CD14-positive monocyte (primary cell): ENCODE results near the gene DUSP6. TPM values are rescaled to one million over a fixed set of nuclear protein-coding genes. Genes with fewer than 3 reads are reported as not detected.
A peak's percentile ranks its signal among the peaks of the same experiment; 100 is the strongest.

Experiments
- DNase-seq, 3 donors: peaks; one replicate each; pipeline ENCODE4 v3.0.0-alpha.2; 2011 to 2022
- H2AFZ ChIP-seq: 2 replicates; pipeline ENCODE4 v1.6.0; 2012; ENCODE audit warnings: mild to moderate bottlenecking, low read depth, low read length, inconsistent platforms; ENCODE audit not compliant: insufficient read depth, poor library complexity, severe bottlenecking
- H3K27ac ChIP-seq, 2 donors: 1 replicate in 1 of 2; 2 replicates in 1 of 2; pipeline ENCODE4 v1.5.1; 2012 to 2013; ENCODE audit warnings: low read length in 2 of 2, control low read depth in 1 of 2, inconsistent platforms in 1 of 2, low read depth in 1 of 2, mild to moderate bottlenecking in 1 of 2
- H3K27me3 ChIP-seq, 2 donors: one replicate each; pipeline versions ENCODE4 v1.6.0 to v1.6.1; 2011 to 2013; ENCODE audit warnings: low read length in 2 of 2; ENCODE audit not compliant: control insufficient read depth in 2 of 2, insufficient read depth in 2 of 2
- H3K36me3 ChIP-seq, 2 donors: replicated peaks in 1 of 2; 1 replicate in 1 of 2; 2 replicates in 1 of 2; pipeline versions ENCODE4 v1.5.1 to v1.6.1; 2012 to 2013; ENCODE audit warnings: low read length in 2 of 2, control low read depth in 1 of 2, inconsistent platforms in 1 of 2, mild to moderate bottlenecking in 1 of 2; ENCODE audit not compliant: insufficient read depth in 2 of 2, control insufficient read depth in 1 of 2
- H3K4me1 ChIP-seq, 2 donors: 1 replicate in 1 of 2; 2 replicates in 1 of 2; pipeline versions ENCODE4 v1.5.1 to v1.6.1; 2012 to 2013; ENCODE audit warnings: low read length in 2 of 2, control low read depth in 1 of 2, inconsistent platforms in 1 of 2, mild to moderate bottlenecking in 1 of 2, moderate library complexity in 1 of 2; ENCODE audit not compliant: insufficient read depth in 2 of 2, control insufficient read depth in 1 of 2
- H3K4me2 ChIP-seq: replicated peaks from 2 replicates; pipeline ENCODE3; 2012; ENCODE audit warnings: low read length, moderate library complexity, mild to moderate bottlenecking; ENCODE audit not compliant: poor library complexity, severe bottlenecking; ENCODE audit errors: extremely low read depth
- H3K4me3 ChIP-seq, 3 experiments: fragments of 200-600 bp in 1 of 3; sonication (generic) in 1 of 3; replicated peaks in 1 of 3; 1 replicate in 2 of 3; 2 replicates in 1 of 3; pipeline ENCODE4 v1.5.1; 2011 to 2013; ENCODE audit warnings: low read length in 3 of 3, mild to moderate bottlenecking in 3 of 3, control low read depth in 2 of 3, low read depth in 2 of 3, inconsistent platforms in 1 of 3, moderate library complexity in 1 of 3
- H3K79me2 ChIP-seq: 2 replicates; pipeline ENCODE4 v1.6.0; 2012; ENCODE audit warnings: mild to moderate bottlenecking, control low read depth, inconsistent platforms, low read length, moderate library complexity; ENCODE audit not compliant: insufficient read depth
- H3K9ac ChIP-seq: 2 replicates; pipeline ENCODE4 v1.6.0; 2017; ENCODE audit warnings: low read length, mild to moderate bottlenecking; ENCODE audit not compliant: insufficient read depth, poor library complexity, severe bottlenecking
- H3K9me3 ChIP-seq, 2 donors: replicated peaks in 1 of 2; 1 replicate in 1 of 2; 2 replicates in 1 of 2; pipeline versions ENCODE4 v1.5.1 to v1.6.1; 2012 to 2013; ENCODE audit warnings: low read length in 2 of 2, control low read depth in 1 of 2; ENCODE audit not compliant: control insufficient read depth in 1 of 2, insufficient read depth in 1 of 2
- H4K20me1 ChIP-seq: 2 replicates; pipeline ENCODE4 v1.6.0; 2012; ENCODE audit warnings: mild to moderate bottlenecking, low read length, control low read depth, moderate library complexity; ENCODE audit not compliant: insufficient read depth
- H3K27ac Mint-ChIP-seq, 7 donors: one replicate each; pipeline ENCODE4 v1.8.0; 2020; ENCODE audit warnings: mild to moderate bottlenecking in 7 of 7, mixed read lengths in 7 of 7, moderate library complexity in 6 of 7, inconsistent platforms in 2 of 7
- H3K27me3 Mint-ChIP-seq, 3 donors: one replicate each; pipeline ENCODE4 v1.8.0; 2021 to 2022; ENCODE audit warnings: low read depth in 3 of 3, mild to moderate bottlenecking in 3 of 3, mixed read lengths in 3 of 3, moderate library complexity in 3 of 3, inconsistent platforms in 1 of 3
- H3K36me3 Mint-ChIP-seq, 2 donors: one replicate each; pipeline ENCODE4 v1.8.0; 2020; ENCODE audit warnings: mixed read lengths in 2 of 2, inconsistent platforms in 1 of 2, mild to moderate bottlenecking in 1 of 2
- H3K4me1 Mint-ChIP-seq: one replicate; pipeline ENCODE4 v1.8.0; 2020; ENCODE audit warnings: mild to moderate bottlenecking, mixed read lengths
- H3K4me3 Mint-ChIP-seq, 2 donors: one replicate each; pipeline ENCODE4 v1.8.0; 2020; ENCODE audit warnings: mild to moderate bottlenecking in 2 of 2, mixed read lengths in 2 of 2, moderate library complexity in 1 of 2
- H3K9me3 Mint-ChIP-seq, 7 donors: one replicate each; pipeline ENCODE4 v1.8.0; 2020 to 2022; ENCODE audit warnings: mixed read lengths in 7 of 7, mild to moderate bottlenecking in 6 of 7, moderate library complexity in 6 of 7, inconsistent platforms in 2 of 7
- WGBS: methylation state at CpG from one replicate; pipeline ENCODE4 v1.1.5; 2013; ENCODE audit warnings: missing lambda C conversion rate; ENCODE audit not compliant: insufficient coverage; 5-methylcytosine and 5-hydroxymethylcytosine counted together
- intact Hi-C, 2 donors: fragments of 100-400 bp; cut with micrococcal nuclease; formaldehyde crosslinking; loops; one replicate each; pipeline versions ENCODE4 v1.15.0 to v1.15.1; 2023
- polyA plus RNA-seq, 3 donors: library from polyadenylated mRNA; depleted of rRNA in 1 of 3; unstranded in 2 of 3; stranded (reverse) in 1 of 3; fragments of 300-500 nt in 2 of 3; fragments of >200 nt in 1 of 3; fragmentation: Illumina TruSeq in 2 of 3; gene quantifications; 1 replicate in 2 of 3; 2 replicates in 1 of 3; pipeline ENCODE4 v1.2.3, GENCODE V29; 2012 to 2021
- TF ChIP-seq, protein P1 (sequence below): fragments of 200-600 bp; IDR thresholded peaks from one replicate; pipeline ENCODE4 v1.8.0; 2022; ENCODE audit warnings: antibody characterized with exemption, mild to moderate bottlenecking

The DUSP6 gene
- polyA plus RNA-seq, 3 donors: 195 to 880 (median 653) TPM

DNA sequence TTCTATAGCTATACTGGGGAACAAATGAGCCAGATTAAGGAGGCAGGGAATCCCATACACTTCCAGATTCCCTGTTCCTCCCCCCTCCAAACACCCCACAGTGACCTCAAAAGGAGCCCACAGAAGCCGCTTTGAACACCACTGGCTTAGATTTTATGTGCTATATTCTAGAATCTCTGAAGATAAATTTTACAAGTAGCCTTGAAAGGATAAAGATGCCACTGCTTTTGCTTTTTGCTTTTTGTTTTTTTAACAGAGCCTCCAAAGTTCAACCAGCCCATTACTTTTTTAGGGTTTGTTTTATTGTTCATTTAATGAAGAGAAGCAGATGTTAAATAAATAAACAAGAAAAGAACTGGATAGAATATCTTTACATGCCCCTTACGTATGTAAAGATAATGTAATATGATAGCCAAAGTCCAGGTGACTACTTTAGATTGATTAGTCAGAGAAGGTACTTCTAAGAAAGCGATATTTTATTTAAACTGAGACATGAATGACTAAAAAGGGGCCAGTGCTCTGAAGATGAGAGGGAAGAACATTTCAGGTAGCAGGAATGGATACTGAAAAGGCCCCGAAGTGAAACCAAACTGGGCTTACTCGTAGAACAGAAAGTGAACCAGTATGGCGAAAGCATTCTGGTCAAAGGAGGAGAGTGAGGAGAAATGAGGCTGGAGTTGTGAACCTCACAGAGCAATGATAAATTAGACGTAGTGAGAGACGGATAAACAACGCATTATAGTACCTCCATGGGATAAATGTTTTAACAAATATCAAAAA, 44.6 kb downstream of the DUSP6 start:
- Mint-ChIP-seq H3K36me3 (no peaks in the 10 kb centered on the region), H3K9me3 (peaks cover 0 to 7% (median 0%) of the 10 kb centered on the region in 7 donors), H3K4me1 (peaks cover 37% of the 10 kb centered on the region), H3K4me3 (peak overlapping the region in 1 of 2 donors; percentile 33), H3K27ac (peak overlapping the region; percentile 36 to 91 (median 82)), H3K27me3 (peaks cover 0 to 1% (median 0%) of the 10 kb centered on the region in 3 donors)
- H3K4me1 ChIP-seq: peaks cover 20 to 23% of the 10 kb centered on the region in 2 donors
- peak overlapping the region in 1 of 3 experiments; percentile 1 for H3K4me3 ChIP-seq
- no peaks in the 10 kb centered on the region for H3K79me2 ChIP-seq
- no peaks in the 10 kb centered on the region for H3K27me3 ChIP-seq
- 56% methylated on average over 3 of the region's 9 CpGs for WGBS
- intact Hi-C loops: no loop called here
- H4K20me1 ChIP-seq: no peaks in the 10 kb centered on the region
- peak overlapping the region; percentile 16 for H3K4me2 ChIP-seq
- no peak overlapping the region for H2AFZ ChIP-seq
- no peaks in the 10 kb centered on the region for H3K9me3 ChIP-seq
- peak overlapping the region in 1 of 2 donors; percentile 66 for H3K27ac ChIP-seq
- TF ChIP-seq, protein P1, sequence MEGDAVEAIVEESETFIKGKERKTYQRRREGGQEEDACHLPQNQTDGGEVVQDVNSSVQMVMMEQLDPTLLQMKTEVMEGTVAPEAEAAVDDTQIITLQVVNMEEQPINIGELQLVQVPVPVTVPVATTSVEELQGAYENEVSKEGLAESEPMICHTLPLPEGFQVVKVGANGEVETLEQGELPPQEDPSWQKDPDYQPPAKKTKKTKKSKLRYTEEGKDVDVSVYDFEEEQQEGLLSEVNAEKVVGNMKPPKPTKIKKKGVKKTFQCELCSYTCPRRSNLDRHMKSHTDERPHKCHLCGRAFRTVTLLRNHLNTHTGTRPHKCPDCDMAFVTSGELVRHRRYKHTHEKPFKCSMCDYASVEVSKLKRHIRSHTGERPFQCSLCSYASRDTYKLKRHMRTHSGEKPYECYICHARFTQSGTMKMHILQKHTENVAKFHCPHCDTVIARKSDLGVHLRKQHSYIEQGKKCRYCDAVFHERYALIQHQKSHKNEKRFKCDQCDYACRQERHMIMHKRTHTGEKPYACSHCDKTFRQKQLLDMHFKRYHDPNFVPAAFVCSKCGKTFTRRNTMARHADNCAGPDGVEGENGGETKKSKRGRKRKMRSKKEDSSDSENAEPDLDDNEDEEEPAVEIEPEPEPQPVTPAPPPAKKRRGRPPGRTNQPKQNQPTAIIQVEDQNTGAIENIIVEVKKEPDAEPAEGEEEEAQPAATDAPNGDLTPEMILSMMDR: no peak
- no peaks in the 10 kb centered on the region for H3K36me3 ChIP-seq
- DNase-seq: no peak
- H3K9ac ChIP-seq: no peak overlapping the region

DNA sequence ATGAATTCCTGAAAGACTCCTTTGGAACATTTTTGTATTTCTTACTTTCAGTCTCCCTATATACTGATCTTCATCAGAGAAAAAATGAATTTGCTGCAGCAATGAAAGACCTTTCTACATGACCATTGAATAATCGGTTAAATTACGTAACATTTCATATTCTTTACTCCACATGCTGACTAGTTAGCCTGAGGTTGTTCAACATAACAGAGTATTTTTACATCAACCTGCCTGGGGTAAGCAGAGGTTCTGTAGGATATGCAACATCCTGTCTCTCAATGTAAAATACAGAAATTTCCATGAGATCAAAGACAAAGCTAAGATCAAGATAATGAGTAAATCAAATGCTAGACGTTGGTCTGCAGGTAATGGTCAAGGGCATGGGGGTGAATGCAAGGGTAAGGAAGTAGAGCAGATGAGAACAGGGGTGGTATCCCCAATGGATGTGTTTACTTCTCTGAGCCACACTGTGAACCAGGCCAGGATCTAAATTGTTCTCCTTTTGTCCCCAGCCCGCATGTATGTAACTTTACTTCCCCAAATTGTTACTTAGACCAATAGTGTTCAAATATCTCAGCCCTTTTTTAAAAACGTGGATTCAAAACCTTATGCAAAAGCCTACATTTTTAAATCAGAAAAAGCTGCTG, 45.4 kb downstream of the DUSP6 start:
- Mint-ChIP-seq H3K4me3 (peak overlapping the region in 1 of 2 donors; percentile 33), H3K4me1 (peaks cover 37% of the 10 kb centered on the region), H3K27me3 (no peaks in the 10 kb centered on the region), H3K9me3 (peaks cover 0 to 7% (median 0%) of the 10 kb centered on the region in 7 donors), H3K36me3 (no peaks in the 10 kb centered on the region), H3K27ac (peak overlapping the region; percentile 36 to 92 (median 84))
- peak overlapping the region in 1 of 3 experiments; percentile 1 for H3K4me3 ChIP-seq
- no peaks in the 10 kb centered on the region for H3K9me3 ChIP-seq
- no peaks in the 10 kb centered on the region for H3K27me3 ChIP-seq
- H3K36me3 ChIP-seq: no peaks in the 10 kb centered on the region
- peaks cover 20 to 23% of the 10 kb centered on the region in 2 donors for H3K4me1 ChIP-seq
- WGBS: 0% methylated on average over 3 of the region's 5 CpGs
- peak; percentile 59 to 66 (median 65) for DNase-seq
- H3K9ac ChIP-seq: no peak overlapping the region
- no peak overlapping the region for H2AFZ ChIP-seq
- H3K27ac ChIP-seq: peak overlapping the region in 1 of 2 donors; percentile 66
- no peaks in the 10 kb centered on the region for H3K79me2 ChIP-seq
- no peaks in the 10 kb centered on the region for H4K20me1 ChIP-seq
- peak overlapping the region; percentile 16 for H3K4me2 ChIP-seq
- intact Hi-C loops: no loop called here
- TF ChIP-seq, protein P1: no peak
